ENCODE measurements around the gene B4GALNT2.

The B4GALNT2 gene

DNA sequence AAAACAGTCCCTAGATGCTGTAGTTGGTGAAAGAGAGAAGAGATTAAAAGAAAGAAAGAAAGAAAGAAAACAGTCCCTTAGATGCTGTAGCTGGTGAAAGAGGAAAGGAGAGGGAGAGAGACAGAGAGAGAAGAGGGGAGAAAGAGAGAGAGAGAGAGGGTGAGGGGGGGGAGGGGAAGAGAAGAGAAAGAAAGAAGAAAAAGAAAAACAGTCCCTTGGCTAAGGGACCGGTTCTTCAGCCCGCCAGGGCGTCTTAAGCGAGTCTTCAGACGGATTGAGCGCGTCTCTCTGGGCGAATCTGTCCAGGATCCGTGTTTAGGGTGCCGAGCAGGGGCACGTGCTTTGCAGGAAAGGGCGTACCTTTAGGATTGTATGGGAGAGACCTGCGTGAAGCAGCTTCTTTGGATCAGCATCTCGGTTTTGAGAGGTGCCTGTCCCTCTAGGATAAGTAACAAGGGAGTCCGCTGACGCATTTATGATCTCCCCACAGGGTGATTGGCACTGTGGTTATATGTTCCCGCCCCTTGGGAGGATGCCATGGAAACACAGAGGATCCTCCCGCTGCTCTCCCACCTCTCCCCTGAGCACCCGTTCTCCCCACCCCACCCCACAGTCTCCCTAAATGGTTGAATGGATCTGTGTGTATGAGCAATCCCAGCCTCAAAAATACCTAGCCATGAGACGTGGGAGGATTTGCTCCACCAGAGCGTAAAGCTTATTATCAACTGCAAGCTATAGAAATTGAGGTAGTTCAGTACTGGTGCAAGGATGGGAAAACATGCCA, 61.1 kb downstream of the B4GALNT2 start:
- DNase-seq (ENCODE audit: low read depth), result peak; percentile 84
- peak overlapping the region; percentile 80 for H3K4me3 ChIP-seq (ENCODE audit: low read depth, low read length)
- TF ChIP-seq, protein P1, sequence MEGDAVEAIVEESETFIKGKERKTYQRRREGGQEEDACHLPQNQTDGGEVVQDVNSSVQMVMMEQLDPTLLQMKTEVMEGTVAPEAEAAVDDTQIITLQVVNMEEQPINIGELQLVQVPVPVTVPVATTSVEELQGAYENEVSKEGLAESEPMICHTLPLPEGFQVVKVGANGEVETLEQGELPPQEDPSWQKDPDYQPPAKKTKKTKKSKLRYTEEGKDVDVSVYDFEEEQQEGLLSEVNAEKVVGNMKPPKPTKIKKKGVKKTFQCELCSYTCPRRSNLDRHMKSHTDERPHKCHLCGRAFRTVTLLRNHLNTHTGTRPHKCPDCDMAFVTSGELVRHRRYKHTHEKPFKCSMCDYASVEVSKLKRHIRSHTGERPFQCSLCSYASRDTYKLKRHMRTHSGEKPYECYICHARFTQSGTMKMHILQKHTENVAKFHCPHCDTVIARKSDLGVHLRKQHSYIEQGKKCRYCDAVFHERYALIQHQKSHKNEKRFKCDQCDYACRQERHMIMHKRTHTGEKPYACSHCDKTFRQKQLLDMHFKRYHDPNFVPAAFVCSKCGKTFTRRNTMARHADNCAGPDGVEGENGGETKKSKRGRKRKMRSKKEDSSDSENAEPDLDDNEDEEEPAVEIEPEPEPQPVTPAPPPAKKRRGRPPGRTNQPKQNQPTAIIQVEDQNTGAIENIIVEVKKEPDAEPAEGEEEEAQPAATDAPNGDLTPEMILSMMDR (IDR thresholded peaks at IDR 0.05; ENCODE audit: insufficient read depth, low read depth, low read length, missing control alignments), result no peak

DNA sequence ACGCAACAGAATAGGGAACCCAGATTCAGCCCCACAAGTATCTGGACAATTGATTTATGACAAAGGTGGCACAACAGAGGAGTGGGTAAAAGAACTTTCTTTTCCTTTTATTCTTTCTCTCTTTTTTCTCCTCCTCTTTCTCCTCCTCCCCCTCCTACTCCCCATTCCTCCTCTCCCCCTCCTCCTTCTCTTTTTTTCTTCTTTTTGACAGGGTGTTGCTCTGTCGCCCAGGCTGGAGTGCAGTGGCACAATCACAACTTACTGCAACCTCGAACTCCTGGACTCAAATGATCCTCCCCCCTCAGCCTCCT, 61.7 kb downstream of the B4GALNT2 start:
- DNase-seq (ENCODE audit: low read depth), result no peak
- no peak overlapping the region for H3K4me3 ChIP-seq (ENCODE audit: low read depth, low read length)

DNA sequence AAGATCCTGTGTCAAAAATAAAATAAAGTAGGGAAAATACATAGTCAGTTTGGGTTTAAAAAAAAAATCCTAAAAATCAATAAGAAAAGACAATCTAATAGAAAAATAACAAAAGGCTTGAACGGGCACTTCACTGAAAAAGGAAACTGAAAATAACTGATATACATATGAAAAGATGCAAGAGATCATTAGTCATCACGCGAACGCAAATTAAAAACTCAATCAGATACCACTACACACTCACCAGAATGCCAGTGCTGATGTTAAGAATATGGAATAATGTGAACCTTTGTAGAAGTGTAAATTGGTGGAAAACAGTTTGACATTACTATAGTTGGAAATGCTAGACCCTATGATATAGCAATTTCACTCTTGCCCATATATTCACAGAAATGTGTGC, 63.2 kb downstream of the B4GALNT2 start:
- TF ChIP-seq, protein P1 (IDR thresholded peaks at IDR 0.05; ENCODE audit: insufficient read depth, low read depth, low read length, missing control alignments), result no peak
- H3K4me3 ChIP-seq (ENCODE audit: low read depth, low read length), result no peak overlapping the region
- peak; percentile 37 for DNase-seq (ENCODE audit: low read depth)

More for the DNA sequence above, 61.7 kb downstream of the B4GALNT2 start:
- TF ChIP-seq, protein P1 (IDR thresholded peaks at IDR 0.05; ENCODE audit: insufficient read depth, low read depth, low read length, missing control alignments), result no peak

DNA sequence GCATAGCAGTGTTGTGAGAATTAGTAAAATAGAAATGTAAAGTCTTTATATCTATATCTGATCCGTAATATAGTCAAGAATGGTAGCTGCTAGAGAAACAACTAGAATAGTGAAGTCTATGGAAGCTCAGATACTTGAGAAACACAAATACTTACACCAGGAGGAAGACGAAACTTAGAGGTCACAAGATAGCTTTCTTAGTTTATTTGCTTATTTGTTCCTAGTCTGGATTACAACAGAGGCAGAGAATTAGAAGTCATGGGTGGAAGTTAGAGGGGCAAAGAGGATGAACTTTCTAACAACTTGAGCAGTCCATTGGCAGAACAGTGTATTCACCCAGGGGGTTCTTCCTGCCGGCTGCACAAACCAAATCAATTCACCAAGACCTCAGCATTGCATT, 64.0 kb downstream of the B4GALNT2 start:
- no peak overlapping the region for H3K4me3 ChIP-seq (ENCODE audit: low read depth, low read length)
- TF ChIP-seq, protein P1 (IDR thresholded peaks at IDR 0.05; ENCODE audit: insufficient read depth, low read depth, low read length, missing control alignments), result no peak
- no peak for DNase-seq (ENCODE audit: low read depth)

DNA sequence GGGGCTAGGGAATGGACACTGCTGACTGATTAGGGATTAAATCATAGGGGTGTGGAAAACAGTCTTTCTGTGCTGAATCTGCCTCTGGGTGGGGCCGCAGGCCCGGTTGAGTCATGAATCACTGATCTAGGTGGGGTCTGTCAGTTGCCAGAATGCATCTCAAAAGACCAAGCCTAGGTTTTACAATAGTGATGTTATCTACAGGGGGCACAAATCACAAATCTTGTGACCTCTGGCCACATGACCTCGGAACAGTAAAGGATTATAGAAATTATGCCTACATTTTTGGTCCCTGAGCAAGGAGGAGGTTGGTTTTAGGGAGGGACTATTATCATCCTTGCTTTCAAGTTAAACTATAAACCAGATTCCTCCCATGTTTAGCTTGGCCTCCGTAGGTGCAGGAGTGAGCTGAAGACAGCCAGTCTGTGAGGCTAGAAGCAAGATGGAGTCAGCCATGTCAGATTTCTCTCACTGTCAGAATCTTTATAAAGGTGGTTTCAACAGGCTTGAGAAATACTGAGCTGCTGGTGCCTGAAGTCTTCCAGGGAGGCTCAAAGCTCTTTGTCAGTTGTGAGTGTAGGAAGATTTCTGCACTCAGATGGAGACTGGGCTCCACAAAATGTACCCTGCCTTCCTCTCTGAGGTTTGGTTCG, 64.9 kb downstream of the B4GALNT2 start:
- TF ChIP-seq, protein P1 (IDR thresholded peaks at IDR 0.05; ENCODE audit: insufficient read depth, low read depth, low read length, missing control alignments), result no peak
- H3K4me3 ChIP-seq (ENCODE audit: low read depth, low read length), result no peak overlapping the region
- no peak for DNase-seq (ENCODE audit: low read depth)

DNA sequence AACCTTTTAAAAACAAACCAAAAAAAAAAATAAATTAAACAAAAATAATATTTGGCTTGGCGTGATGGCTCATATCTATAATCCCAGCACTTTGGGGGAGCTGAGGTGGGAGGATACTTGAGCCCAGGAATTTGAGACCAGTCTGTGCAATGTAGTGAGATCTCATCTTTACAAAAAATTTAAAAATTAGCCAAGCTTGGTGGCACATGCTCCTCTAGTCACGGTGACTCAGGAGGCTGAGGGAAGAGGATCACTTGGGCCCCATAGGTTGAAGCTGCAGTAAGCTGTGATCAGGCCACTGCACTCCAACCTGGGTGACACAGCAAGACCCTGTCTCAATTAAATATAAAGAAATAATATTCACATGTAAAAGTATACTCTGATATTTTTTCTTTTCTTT, 65.6 kb downstream of the B4GALNT2 start:
- DNase-seq (ENCODE audit: low read depth), result no peak
- TF ChIP-seq, protein P1 (IDR thresholded peaks at IDR 0.05; ENCODE audit: insufficient read depth, low read depth, low read length, missing control alignments), result no peak
- H3K4me3 ChIP-seq (ENCODE audit: low read depth, low read length), result no peak overlapping the region

All from GM12865 (cell line).